ENCODE data around the gene PCSK6.

PCSK6 gene

GRCh38 chr15:101428758-101429157, 60.7 kb downstream of the PCSK6 start:
- TF ChIP-seq ZBTB7A (IDR thresholded peaks at IDR 0.05; ENCODE audit: low read depth) (no peak), TEAD4 (IDR thresholded peaks at IDR 0.05) (no peak), EP300 (IDR thresholded peaks at IDR 0.05; ENCODE audit: borderline replicate concordance) (no peak), TCF12 (IDR thresholded peaks at IDR 0.05; ENCODE audit: low read depth) (no peak), EGR1 (IDR thresholded peaks at IDR 0.05) (no peak), USF1 (IDR thresholded peaks at IDR 0.05) (no peak)

- no peak for TF ChIP-seq MAX (IDR thresholded peaks at IDR 0.05)
- TF ChIP-seq NFIC (IDR thresholded peaks at IDR 0.05): no peak
- TF ChIP-seq YY1 (IDR thresholded peaks at IDR 0.05; ENCODE audit: low read depth): no peak
- TF ChIP-seq RAD21 (IDR thresholded peaks at IDR 0.05; ENCODE audit: low read depth): no peak
- TF ChIP-seq TEAD4 (IDR thresholded peaks at IDR 0.05): no peak
- no peak for TF ChIP-seq CEBPB (IDR thresholded peaks at IDR 0.05)
- TF ChIP-seq REST (IDR thresholded peaks at IDR 0.05; ENCODE audit: low read depth): no peak
- TF ChIP-seq ZBTB7A (IDR thresholded peaks at IDR 0.05; ENCODE audit: low read depth): no peak
Observed at GRCh38 chr15:101427606-101428487, 61.7 kb downstream of the PCSK6 start.

- TF ChIP-seq FOXM1 (IDR thresholded peaks at IDR 0.05; ENCODE audit: borderline replicate concordance, low read depth) (no peak), CREB1 (IDR thresholded peaks at IDR 0.05; ENCODE audit: low read depth) (no peak), ZBTB7A (IDR thresholded peaks at IDR 0.05; ENCODE audit: low read depth) (no peak), RAD21 (IDR thresholded peaks at IDR 0.05; ENCODE audit: low read depth) (no peak), TAF1 (IDR thresholded peaks at IDR 0.05; ENCODE audit: low read depth) (no peak), EP300 (IDR thresholded peaks at IDR 0.05; ENCODE audit: borderline replicate concordance) (no peak), YY1 (IDR thresholded peaks at IDR 0.05; ENCODE audit: low read depth) (no peak), NFIC (IDR thresholded peaks at IDR 0.05) (no peak)
Observed at GRCh38 chr15:101426761-101427333, 62.7 kb downstream of the PCSK6 start.

GRCh38 chr15:101425787-101426365, 63.6 kb downstream of the PCSK6 start:
- no peak for TF ChIP-seq RAD21 (IDR thresholded peaks at IDR 0.05; ENCODE audit: low read depth)
- no peak for TF ChIP-seq EP300 (IDR thresholded peaks at IDR 0.05; ENCODE audit: borderline replicate concordance)
- no peak for TF ChIP-seq CREB1 (IDR thresholded peaks at IDR 0.05; ENCODE audit: low read depth)
- no peak for TF ChIP-seq TAF1 (IDR thresholded peaks at IDR 0.05; ENCODE audit: low read depth)
- TF ChIP-seq CEBPB (IDR thresholded peaks at IDR 0.05): no peak
- no peak for TF ChIP-seq ZBTB7A (IDR thresholded peaks at IDR 0.05; ENCODE audit: low read depth)
- no peak for TF ChIP-seq MAX (IDR thresholded peaks at IDR 0.05)

GRCh38 chr15:101424984-101425383, 64.5 kb downstream of the PCSK6 start:
- no peak for TF ChIP-seq FOXM1 (IDR thresholded peaks at IDR 0.05; ENCODE audit: borderline replicate concordance, low read depth)
- TF ChIP-seq TCF12 (IDR thresholded peaks at IDR 0.05; ENCODE audit: low read depth): no peak
- no peak for TF ChIP-seq EP300 (IDR thresholded peaks at IDR 0.05; ENCODE audit: borderline replicate concordance)
- no peak for TF ChIP-seq YY1 (IDR thresholded peaks at IDR 0.05; ENCODE audit: low read depth)
- TF ChIP-seq TAF1 (IDR thresholded peaks at IDR 0.05; ENCODE audit: low read depth): no peak
- TF ChIP-seq REST (IDR thresholded peaks at IDR 0.05; ENCODE audit: low read depth): no peak
- no peak for TF ChIP-seq ZBTB7A (IDR thresholded peaks at IDR 0.05; ENCODE audit: low read depth)
- no peak for TF ChIP-seq RAD21 (IDR thresholded peaks at IDR 0.05; ENCODE audit: low read depth)
- no peak for TF ChIP-seq CREB1 (IDR thresholded peaks at IDR 0.05; ENCODE audit: low read depth)

- TF ChIP-seq USF1 (IDR thresholded peaks at IDR 0.05) (no peak), RAD21 (IDR thresholded peaks at IDR 0.05; ENCODE audit: low read depth) (no peak), TCF12 (IDR thresholded peaks at IDR 0.05; ENCODE audit: low read depth) (no peak), ZBTB7A (IDR thresholded peaks at IDR 0.05; ENCODE audit: low read depth) (no peak), CREB1 (IDR thresholded peaks at IDR 0.05; ENCODE audit: low read depth) (no peak), NFIC (IDR thresholded peaks at IDR 0.05) (no peak)
Observed at GRCh38 chr15:101420232-101420631, 69.3 kb downstream of the PCSK6 start.

Measured in Ishikawa (cell line).